ENCODE data around the gene CALML6. TPM values are rescaled to one million over a fixed set of nuclear protein-coding genes. Genes with fewer than 3 reads are reported as not detected.

CALML6 gene
- total RNA-seq, 1 donor from 2014 or later: 0.90 TPM

DNA sequence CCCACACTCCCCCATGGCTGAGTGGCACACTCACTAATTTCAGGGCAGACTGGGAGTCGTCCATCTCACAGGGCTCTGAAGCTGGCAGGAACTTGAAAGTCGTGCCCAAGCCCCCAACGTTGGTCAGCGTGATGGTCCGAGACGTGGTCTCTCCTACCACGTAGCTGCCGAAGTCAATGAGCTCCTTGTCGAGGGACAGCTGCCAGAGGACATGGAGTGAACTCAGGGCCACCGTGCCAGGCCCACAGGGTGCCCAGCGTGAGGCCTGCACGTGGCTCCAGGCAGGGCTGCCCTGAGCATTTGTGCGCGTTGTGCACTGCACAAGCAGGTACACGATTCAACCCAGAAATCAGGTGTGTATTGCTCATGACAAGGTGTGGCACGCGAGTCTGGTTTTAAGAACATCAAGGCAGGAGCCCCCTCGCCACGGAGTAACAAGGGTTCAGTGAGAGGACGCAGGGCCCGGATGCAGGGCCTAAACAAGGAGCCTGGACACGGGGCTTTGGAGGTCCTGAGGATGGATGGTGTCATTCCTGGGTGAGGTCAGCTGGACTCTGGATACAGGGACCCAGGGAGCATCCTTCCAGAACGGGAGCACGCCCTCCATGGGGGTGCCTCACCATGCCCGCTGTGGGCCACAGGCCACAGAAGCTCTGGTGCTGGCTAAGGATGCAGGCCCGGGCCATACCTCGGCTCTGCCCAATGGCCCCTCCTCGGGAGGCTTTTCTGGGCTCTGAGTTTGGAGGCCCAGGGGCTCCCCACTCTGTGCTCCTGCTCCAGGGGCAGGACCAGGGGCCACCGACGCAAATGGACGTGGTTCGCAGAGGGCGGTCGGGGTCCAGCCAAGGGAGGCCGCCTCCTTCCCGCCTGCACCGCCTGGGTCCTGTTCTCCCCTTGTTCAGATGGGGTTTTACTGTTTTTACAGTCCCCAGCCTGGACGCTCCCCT is 41.8 kb downstream of the CALML6 start:
- intact Hi-C loops (cut with DNase I): no loop called here
- no peak overlapping the region for H3K27ac ChIP-seq
- no peaks in the 10 kb centered on the region for H3K4me1 ChIP-seq
- no peaks in the 10 kb centered on the region for H3K9me3 ChIP-seq
- no peak for DNase-seq
- no peak overlapping the region for H3K4me3 ChIP-seq
- no peak for ATAC-seq
- peaks cover 11% of the 10 kb centered on the region for H3K27me3 ChIP-seq
- no peak for TF ChIP-seq CTCF (IDR thresholded peaks at IDR 0.05)
- no peaks in the 10 kb centered on the region for H3K36me3 ChIP-seq

DNA sequence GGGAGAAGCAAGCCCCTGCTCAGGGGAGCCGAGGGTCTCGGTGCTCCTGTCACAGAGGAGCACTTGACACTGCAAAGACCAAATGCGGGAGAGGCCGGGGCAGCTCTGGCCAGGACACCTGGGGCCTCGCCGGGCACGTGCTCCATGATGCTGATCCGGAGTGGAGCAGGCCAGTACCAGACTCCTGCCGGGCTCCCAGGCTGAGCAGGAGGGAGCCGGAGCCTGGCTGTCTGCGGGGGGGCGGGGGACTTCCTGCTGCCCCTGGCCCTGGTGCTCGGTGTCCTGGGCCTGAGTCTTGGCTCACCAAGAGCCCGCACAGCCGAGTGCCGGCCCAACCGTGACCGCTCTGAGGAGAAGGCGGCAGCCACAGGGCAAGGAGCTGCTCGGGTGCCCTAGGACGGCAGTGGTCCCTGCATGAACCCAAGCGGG is 42.5 kb downstream of the CALML6 start:
- no peak overlapping the region for H3K27ac ChIP-seq
- no peak for DNase-seq
- peaks cover 11% of the 10 kb centered on the region for H3K27me3 ChIP-seq
- H3K36me3 ChIP-seq: no peaks in the 10 kb centered on the region
- TF ChIP-seq CTCF (IDR thresholded peaks at IDR 0.05): no peak
- intact Hi-C loops (cut with DNase I): no loop called here
- no peaks in the 10 kb centered on the region for H3K4me1 ChIP-seq
- ATAC-seq: no peak
- no peaks in the 10 kb centered on the region for H3K9me3 ChIP-seq
- no peak overlapping the region for H3K4me3 ChIP-seq

DNA sequence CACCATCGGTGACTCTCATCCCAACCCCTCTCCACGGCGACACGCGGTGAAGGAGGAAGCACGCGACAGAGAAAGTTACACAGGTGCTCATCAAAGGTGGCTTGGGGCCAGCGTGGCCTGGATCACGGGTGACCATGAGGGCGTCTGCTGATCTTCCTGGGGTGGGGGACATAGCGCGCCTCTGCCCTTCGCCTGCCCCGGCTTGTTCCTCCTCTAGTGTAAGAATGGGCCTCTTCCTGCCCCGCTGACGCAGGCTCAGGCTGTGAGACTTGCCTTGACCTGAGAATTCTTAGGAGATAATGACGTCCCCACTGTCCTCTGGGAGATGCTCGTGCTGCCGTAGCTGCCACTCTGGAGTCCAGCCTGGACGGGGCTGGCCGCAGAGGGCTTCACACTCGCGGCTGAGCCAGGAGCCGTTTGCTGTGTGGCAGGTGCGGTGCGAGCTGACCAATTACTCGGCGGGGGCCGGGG is 43.0 kb downstream of the CALML6 start:
- intact Hi-C loops (cut with DNase I): no loop called here
- DNase-seq (no peak), ATAC-seq (no peak)
- Histone ChIP-seq H3K36me3 (no peaks in the 10 kb centered on the region), H3K27me3 (peaks cover 11% of the 10 kb centered on the region), H3K27ac (no peak overlapping the region), H3K4me1 (no peaks in the 10 kb centered on the region), H3K9me3 (no peaks in the 10 kb centered on the region), H3K4me3 (no peak overlapping the region)
- TF ChIP-seq CTCF (IDR thresholded peaks at IDR 0.05): no peak

GRCh38 chr1:1959459-1959839 is 44.4 kb downstream of the CALML6 start:
- H3K36me3 ChIP-seq: no peaks in the 10 kb centered on the region
- no peak for TF ChIP-seq CTCF (IDR thresholded peaks at IDR 0.05)
- ATAC-seq: no peak
- intact Hi-C loops (cut with DNase I): no loop called here
- no peak overlapping the region for H3K4me3 ChIP-seq
- no peak for DNase-seq
- no peaks in the 10 kb centered on the region for H3K9me3 ChIP-seq
- no peak overlapping the region for H3K27ac ChIP-seq
- H3K4me1 ChIP-seq: no peaks in the 10 kb centered on the region
- peaks cover 11% of the 10 kb centered on the region for H3K27me3 ChIP-seq

GRCh38 chr1:1959840-1960479 is 44.9 kb downstream of the CALML6 start:
- peak; percentile 91 for ATAC-seq
- peak; percentile 95 for DNase-seq
- Histone ChIP-seq H3K9me3 (no peaks in the 10 kb centered on the region), H3K4me3 (no peak overlapping the region), H3K27ac (no peak overlapping the region), H3K36me3 (no peaks in the 10 kb centered on the region), H3K4me1 (no peaks in the 10 kb centered on the region), H3K27me3 (peaks cover 11% of the 10 kb centered on the region)
- TF ChIP-seq CTCF (IDR thresholded peaks at IDR 0.05): peak; percentile 78
- intact Hi-C loops (cut with DNase I): no loop called here
